ENCODE data around the gene ANXA3. TPM values are rescaled to one million over a fixed set of nuclear protein-coding genes. Genes with fewer than 3 reads are reported as not detected.

The ANXA3 gene
- total and polyA plus RNA-seq, 2 donors (not counting 3 experiments of a cell fraction or from before 2014, with no cell fraction given) = 52.9 to 78.4 TPM

DNA sequence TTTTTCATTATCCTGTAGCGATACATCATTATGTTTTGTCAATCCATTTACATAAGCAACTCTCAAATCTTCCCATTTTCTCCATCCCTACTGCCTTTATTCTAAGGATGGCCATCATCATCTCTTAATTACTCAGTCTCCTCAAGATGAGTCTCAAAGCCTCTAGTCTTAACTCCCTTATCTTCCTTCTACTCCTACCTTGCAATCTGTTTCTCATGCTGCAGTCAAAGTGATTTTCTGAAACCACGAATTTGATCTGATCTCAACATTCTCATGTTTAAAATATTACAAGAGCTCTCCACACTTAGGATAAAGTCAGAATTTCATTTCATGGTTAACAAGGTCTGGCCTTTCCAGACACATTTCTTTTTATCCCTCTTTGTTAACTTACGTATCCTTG is 51.8 kb downstream of the ANXA3 start:
- POLR2A ChIA-PET = no interaction called here
- peaks cover 9% of the 10 kb centered on the region in 2 experiments for H3K36me3 ChIP-seq (ENCODE audit: control insufficient read depth in 2 of 2, extremely low read depth in 1 of 2, insufficient read depth in 2 of 2, low read length in 2 of 2)
- CTCF ChIA-PET = interaction anchor here (1.2 kb wide), 1 partner anchor 10 kb away, joined by 3 read pairs; no protein-coding TSS in a partner anchor

More for the DNA sequence above, 51.8 kb downstream of the ANXA3 start:
- no peak overlapping the region for H2AFZ ChIP-seq (ENCODE audit: low read depth, low read length)
- FAIRE-seq (no peak), DNase-seq (ENCODE audit: low read depth, low spot score) (no peak)
- no peak overlapping the region for H3K27ac ChIP-seq (ENCODE audit: insufficient read depth, low read depth, low read length)
- intact Hi-C loops (cut with micrococcal nuclease) = no loop called here
- TF ChIP-seq EZH2 (IDR thresholded peaks at IDR 0.05; ENCODE audit: borderline replicate concordance, low read depth, low read length, severe bottlenecking) (no peak), FOS (IDR thresholded peaks at IDR 0.05; ENCODE audit: borderline replicate concordance, insufficient read depth, low read length) (no peak), JUN (IDR thresholded peaks at IDR 0.05; ENCODE audit: borderline replicate concordance, insufficient read depth, insufficient read length, low read depth) (no peak), POLR2A (IDR thresholded peaks at IDR 0.05; ENCODE audit: low read depth, low read length) (no peak), POLR2AphosphoS5 (IDR thresholded peaks at IDR 0.05; ENCODE audit: insufficient read depth, low read depth, low read length) (no peak), GATA2 (IDR thresholded peaks at IDR 0.05; ENCODE audit: insufficient read depth, insufficient read length, low read depth, low read length) (no peak), CTCF (IDR thresholded peaks at IDR 0.05; ENCODE audit: extremely low read depth in 1 of 2, insufficient read depth in 1 of 2, low read depth in 1 of 2, low read length in 2 of 2) (no peak), MYC (IDR thresholded peaks at IDR 0.05; ENCODE audit: low read depth, low read length) (no peak)
- TF ChIP-seq, protein P1, sequence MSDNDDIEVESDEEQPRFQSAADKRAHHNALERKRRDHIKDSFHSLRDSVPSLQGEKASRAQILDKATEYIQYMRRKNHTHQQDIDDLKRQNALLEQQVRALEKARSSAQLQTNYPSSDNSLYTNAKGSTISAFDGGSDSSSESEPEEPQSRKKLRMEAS (IDR thresholded peaks at IDR 0.05; ENCODE audit: insufficient read depth, insufficient read length) = no peak
- BruUV-seq (replicated peaks) = no TSS peak
- H3K4me3 ChIP-seq (replicated peaks in 1 of 3; ENCODE audit: insufficient read depth in 1 of 3, low read depth in 1 of 3, low read length in 3 of 3) = no peak overlapping the region
- H3K79me2 ChIP-seq (ENCODE audit: control insufficient read depth, insufficient read depth, low read length) = no peaks in the 10 kb centered on the region
- H3K27me3 ChIP-seq (ENCODE audit: control insufficient read depth in 2 of 2, insufficient read depth in 2 of 2, low read length in 2 of 2) = no peaks in the 10 kb centered on the region
- H3K9ac ChIP-seq (replicated peaks; ENCODE audit: extremely low read depth, insufficient read depth, low read length) = no peak overlapping the region
- dilution Hi-C loops (cut with MboI; ENCODE audit: extremely low pct_ligation_motif_present, low sequenced_read_pairs) = loop anchor here (25.0 kb wide), 1 partner anchor 259 kb away; no protein-coding TSS in a partner anchor
- H3K9me1 ChIP-seq (replicated peaks; ENCODE audit: control insufficient read depth, extremely low read depth, insufficient read depth, low read length) = no peaks in the 10 kb centered on the region
- H4K20me1 ChIP-seq (replicated peaks; ENCODE audit: control insufficient read depth, extremely low read depth, insufficient read depth, low read length) = no peaks in the 10 kb centered on the region
- H3K4me1 ChIP-seq (ENCODE audit: control insufficient read depth, extremely low read depth, insufficient read depth, low read length) = no peaks in the 10 kb centered on the region
- H3K4me2 ChIP-seq (ENCODE audit: insufficient read depth, low read length) = no peak overlapping the region
- H3K9me3 ChIP-seq (replicated peaks; ENCODE audit: control insufficient read depth, insufficient read depth, low read length) = no peaks in the 10 kb centered on the region
